Epithelial cell of proximal tubule (primary cell): ENCODE measurements around the gene DPP10. TPM values are rescaled to one million over a fixed set of nuclear protein-coding genes. Genes with fewer than 3 reads are reported as not detected.

Experiments
- DNase-seq: peaks from one replicate; pipeline ENCODE4 v3.0.0-alpha.2; 2011; ENCODE audit warnings: low read depth
- H3K4me3 ChIP-seq: 2 replicates; pipeline ENCODE4 v1.5.1; 2011; ENCODE audit warnings: low read depth, mild to moderate bottlenecking, low read length
- total RNA-seq: library from RNA; depleted of rRNA; stranded (reverse); fragments of >200 nt; gene quantifications from 2 replicates; pipeline ENCODE4 v1.2.3, GENCODE V29; 2015
- TF ChIP-seq, protein P1 (sequence below): conservative IDR thresholded peaks from 2 replicates; pipeline ENCODE4 v1.5.1; 2012; ENCODE audit warnings: low read depth, mild to moderate bottlenecking, low read length

Gene DPP10
- total RNA-seq, 1 donor from 2014 or later, result 0.06 TPM

DNA sequence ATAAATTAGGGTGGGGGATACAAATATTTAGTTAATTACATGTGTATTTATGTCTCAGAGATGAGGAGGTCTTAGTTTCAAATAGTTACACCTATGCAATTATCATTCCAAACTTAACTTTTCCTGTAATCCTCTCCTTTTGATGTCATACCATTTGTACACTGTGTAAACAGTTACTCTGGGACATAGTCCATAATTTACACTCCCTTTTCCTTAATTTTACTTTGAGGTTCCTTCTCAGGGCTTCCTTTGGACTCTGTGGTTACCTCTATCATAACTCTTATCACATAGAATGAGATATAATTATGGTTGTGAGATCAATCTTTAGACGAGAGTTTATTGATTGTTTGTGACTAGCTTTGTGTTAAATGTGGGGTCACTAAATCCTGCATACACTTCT lies 84.4 kb downstream of the DPP10 start:
- TF ChIP-seq, protein P1, sequence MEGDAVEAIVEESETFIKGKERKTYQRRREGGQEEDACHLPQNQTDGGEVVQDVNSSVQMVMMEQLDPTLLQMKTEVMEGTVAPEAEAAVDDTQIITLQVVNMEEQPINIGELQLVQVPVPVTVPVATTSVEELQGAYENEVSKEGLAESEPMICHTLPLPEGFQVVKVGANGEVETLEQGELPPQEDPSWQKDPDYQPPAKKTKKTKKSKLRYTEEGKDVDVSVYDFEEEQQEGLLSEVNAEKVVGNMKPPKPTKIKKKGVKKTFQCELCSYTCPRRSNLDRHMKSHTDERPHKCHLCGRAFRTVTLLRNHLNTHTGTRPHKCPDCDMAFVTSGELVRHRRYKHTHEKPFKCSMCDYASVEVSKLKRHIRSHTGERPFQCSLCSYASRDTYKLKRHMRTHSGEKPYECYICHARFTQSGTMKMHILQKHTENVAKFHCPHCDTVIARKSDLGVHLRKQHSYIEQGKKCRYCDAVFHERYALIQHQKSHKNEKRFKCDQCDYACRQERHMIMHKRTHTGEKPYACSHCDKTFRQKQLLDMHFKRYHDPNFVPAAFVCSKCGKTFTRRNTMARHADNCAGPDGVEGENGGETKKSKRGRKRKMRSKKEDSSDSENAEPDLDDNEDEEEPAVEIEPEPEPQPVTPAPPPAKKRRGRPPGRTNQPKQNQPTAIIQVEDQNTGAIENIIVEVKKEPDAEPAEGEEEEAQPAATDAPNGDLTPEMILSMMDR, result no peak
- no peak overlapping the region for H3K4me3 ChIP-seq
- DNase-seq, result no peak

DNA sequence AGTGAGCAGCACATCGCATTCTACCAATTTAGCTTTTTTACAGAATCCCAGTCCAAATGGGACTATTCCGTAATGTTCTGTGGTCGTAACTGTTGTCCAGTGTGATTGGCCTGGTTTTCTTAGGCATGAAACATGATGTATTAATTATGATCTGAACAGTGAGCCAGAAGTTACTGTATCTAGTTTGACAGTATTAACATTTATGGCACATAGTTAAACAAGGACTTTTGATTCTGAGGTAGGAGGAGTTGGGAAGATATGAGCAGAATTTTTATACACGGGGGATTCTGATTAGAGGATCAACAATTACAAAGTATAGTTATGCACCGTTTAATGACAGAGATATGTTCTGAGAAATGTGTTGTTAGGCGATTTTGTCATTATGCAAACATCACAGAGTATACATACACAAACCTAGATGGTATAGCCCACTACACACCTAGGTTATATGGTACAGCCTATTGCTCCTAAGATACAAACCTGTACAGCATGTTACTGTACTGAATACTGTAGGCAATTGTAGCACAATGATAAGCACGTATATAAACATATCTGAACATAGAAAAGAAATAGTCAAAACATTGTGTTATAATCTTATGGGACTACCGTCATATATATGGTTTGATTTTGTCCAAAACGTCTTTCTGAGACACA lies 85.0 kb downstream of the DPP10 start:
- TF ChIP-seq, protein P1, result no peak
- DNase-seq, result no peak
- H3K4me3 ChIP-seq, result no peak overlapping the region

DNA sequence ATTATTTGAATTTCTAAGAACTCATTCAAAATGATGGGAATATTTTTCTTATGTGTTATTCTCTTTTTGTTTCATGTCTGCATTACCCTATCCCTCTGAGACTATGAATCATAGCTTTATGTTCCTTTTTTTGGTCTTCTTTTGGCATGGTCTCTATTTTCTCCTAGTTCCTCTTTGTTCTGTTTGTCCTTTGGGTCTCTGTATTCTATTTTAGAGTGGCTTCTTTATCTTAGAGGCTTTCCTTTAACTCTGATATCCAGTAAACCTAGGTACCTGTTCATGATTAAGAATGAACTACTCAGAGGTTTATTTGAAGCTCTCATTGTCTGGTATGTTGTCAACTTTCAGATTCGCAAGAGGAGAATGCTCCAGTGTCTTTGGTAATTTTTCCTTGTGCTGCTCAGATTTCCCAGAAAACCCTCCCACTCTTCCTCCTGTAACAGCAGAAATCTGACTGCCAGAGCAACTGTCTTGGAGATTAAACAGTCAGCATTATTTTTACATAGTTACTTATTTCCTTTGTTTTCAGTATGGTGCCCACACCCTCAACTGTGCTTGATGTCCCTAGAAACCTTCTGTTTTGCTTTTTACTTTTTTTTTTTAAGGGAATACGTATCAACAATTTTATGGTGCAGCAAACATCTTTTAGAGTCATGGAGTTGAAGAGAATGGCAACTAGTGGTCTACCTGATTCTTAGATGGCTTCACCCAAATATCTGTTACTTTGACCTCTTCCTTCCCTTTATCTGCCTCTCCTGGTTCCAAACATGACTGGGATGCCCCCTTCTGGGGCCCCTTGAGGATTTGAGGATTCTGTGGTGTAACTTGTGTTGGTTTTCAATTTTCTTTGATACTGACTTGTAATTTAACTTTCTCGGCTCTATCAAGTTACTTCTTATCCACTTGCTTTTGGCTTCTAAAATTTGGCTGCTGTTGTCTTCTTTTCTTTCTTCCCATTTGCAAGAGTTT lies 92.0 kb downstream of the DPP10 start:
- TF ChIP-seq, protein P1, result no peak
- no peak overlapping the region for H3K4me3 ChIP-seq
- DNase-seq, result no peak

DNA sequence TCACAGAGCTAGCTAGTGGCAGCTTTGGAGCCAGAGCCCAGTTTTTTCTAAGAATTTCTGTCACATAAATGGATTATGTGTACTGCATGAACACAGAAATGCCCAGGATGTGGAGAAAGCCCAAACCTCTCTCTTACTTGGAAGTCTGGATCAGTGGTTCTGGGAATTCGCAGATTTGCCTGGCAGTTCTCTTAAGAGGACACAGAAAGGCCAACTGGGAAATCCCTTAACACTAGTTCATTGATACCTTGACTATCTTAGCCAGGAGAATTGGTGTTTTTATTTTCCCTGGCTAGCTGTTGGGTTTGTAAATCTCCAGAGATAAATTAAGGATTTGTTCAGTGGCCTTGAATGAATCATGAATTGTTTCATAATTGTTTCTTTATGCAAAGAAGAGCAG lies 95.3 kb downstream of the DPP10 start:
- TF ChIP-seq, protein P1, result no peak
- DNase-seq, result no peak
- no peak overlapping the region for H3K4me3 ChIP-seq

DNA sequence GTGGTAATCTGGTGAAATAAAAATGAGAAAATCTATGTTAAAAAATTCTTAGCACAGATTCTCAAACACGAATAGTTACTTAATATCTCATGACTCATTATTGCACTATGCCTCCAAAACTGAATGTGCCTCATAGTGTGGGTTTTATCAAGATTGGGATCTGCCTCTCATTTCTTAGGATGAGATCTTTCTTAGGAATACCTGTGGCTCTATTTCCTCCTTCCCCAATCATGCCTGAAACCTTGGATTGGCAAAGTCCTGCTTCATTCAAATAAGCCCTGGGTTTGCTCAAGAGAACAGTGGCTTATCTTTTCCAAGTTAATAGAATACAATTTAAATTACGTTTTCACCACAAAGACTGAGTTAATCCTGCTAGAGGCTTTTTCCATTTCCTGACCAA lies 100.3 kb downstream of the DPP10 start:
- DNase-seq, result no peak
- TF ChIP-seq, protein P1, result no peak

DNA sequence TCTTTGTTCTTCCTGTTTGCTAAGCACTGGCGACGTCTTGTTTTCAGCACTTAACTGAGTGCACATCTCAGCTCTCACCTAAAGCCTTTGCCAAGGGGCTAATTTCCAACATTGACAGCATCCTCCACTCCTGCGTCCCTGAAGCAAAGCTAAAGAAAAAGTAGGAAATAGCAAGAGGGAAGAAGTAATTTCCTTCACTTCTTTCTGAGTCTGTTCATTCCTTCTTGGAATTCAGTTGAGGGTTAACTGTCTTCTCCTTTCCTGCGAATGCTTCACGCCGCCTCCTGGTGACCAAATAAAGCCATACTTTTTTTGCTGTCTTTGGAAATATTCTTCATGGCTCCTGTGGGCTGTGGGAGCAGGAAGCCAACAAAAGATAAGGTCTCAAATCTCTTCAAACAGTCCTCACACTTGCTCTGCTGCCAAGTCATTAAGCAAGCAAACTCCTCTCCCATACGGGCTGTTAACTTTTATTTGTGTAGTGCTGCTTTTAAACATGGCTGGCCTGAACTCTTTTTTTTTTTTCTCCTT lies 100.9 kb downstream of the DPP10 start:
- no peak for DNase-seq
- TF ChIP-seq, protein P1, result peak; percentile 49
- H3K4me3 ChIP-seq, result no peak overlapping the region

More for the DNA sequence above, 100.3 kb downstream of the DPP10 start:
- H3K4me3 ChIP-seq, result no peak overlapping the region
